Neuronal stem cell (in vitro differentiated cells): ENCODE results near the gene CAPNS1. TPM values are rescaled to one million over a fixed set of nuclear protein-coding genes. Genes with fewer than 3 reads are reported as not detected.

Experiments used
- DNase-seq: peaks from one replicate; pipeline ENCODE4 v3.0.0-alpha.2; 2013; ENCODE audit warnings: low spot score
- H2AFZ ChIP-seq: one replicate; pipeline ENCODE4 v1.6.1; 2013; ENCODE audit warnings: mild to moderate bottlenecking, low read length, inconsistent platforms
- H2AK5ac ChIP-seq: 2 replicates; pipeline ENCODE4 v1.6.1; 2013; ENCODE audit warnings: low read depth, mild to moderate bottlenecking, inconsistent platforms, low read length, moderate library complexity, mixed read lengths
- H2BK120ac ChIP-seq: 2 replicates; pipeline ENCODE4 v1.6.1; 2013; ENCODE audit warnings: low read depth, mild to moderate bottlenecking, inconsistent platforms, low read length, moderate library complexity, mixed read lengths
- H2BK12ac ChIP-seq: one replicate; pipeline ENCODE4 v1.6.1; 2013; ENCODE audit warnings: low read length, inconsistent platforms
- H2BK15ac ChIP-seq: 2 replicates; pipeline ENCODE4 v1.6.1; 2013; ENCODE audit warnings: mild to moderate bottlenecking, low read length, inconsistent platforms, mixed read lengths
- H2BK5ac ChIP-seq: one replicate; pipeline ENCODE4 v1.6.1; 2013; ENCODE audit warnings: inconsistent platforms, mild to moderate bottlenecking, low read length, moderate library complexity
- H3K14ac ChIP-seq: one replicate; pipeline ENCODE4 v1.6.1; 2013; ENCODE audit warnings: low read length, inconsistent platforms
- H3K18ac ChIP-seq: 2 replicates; pipeline ENCODE4 v1.6.1; 2013; ENCODE audit warnings: low read length, inconsistent platforms
- H3K23ac ChIP-seq: 2 replicates; pipeline ENCODE4 v1.6.1; 2013; ENCODE audit warnings: low read depth, mild to moderate bottlenecking, mixed read lengths, low read length, inconsistent platforms; ENCODE audit not compliant: poor library complexity
- H3K27ac ChIP-seq: replicated peaks from 3 replicates; pipeline ENCODE4 v1.5.1; 2013; ENCODE audit warnings: low read length, inconsistent platforms
- H3K27me3 ChIP-seq, 3 experiments: 2 replicates each; pipeline ENCODE4 v1.6.1; 2013; ENCODE audit warnings: low read length in 3 of 3, mild to moderate bottlenecking in 2 of 3, inconsistent platforms in 1 of 3, low read depth in 1 of 3, mixed read lengths in 1 of 3, moderate library complexity in 1 of 3; ENCODE audit not compliant: control insufficient read depth in 3 of 3, insufficient read depth in 3 of 3
- H3K36me3 ChIP-seq, 2 donors: replicated peaks in 1 of 2; 2 replicates each; pipeline ENCODE4 v1.6.1; 2013; ENCODE audit warnings: low read length in 2 of 2; ENCODE audit not compliant: control insufficient read depth in 2 of 2, insufficient read depth in 2 of 2
- H3K4ac ChIP-seq: 2 replicates; pipeline ENCODE4 v1.6.1; 2013; ENCODE audit warnings: inconsistent platforms, mild to moderate bottlenecking, low read length, moderate library complexity
- H3K4me1 ChIP-seq, 2 donors: 1 replicate in 1 of 2; 2 replicates in 1 of 2; pipeline ENCODE4 v1.6.1; 2013; ENCODE audit warnings: low read length in 2 of 2, low read depth in 1 of 2; ENCODE audit not compliant: control insufficient read depth in 2 of 2, insufficient read depth in 1 of 2
- H3K4me2 ChIP-seq: one replicate; pipeline ENCODE4 v1.6.1; 2013; ENCODE audit warnings: mild to moderate bottlenecking, low read length, inconsistent platforms; ENCODE audit not compliant: insufficient read depth, poor library complexity, severe bottlenecking
- H3K4me3 ChIP-seq, 2 donors: 2 replicates each; pipeline ENCODE4 v1.5.1; 2013; ENCODE audit warnings: low read length in 2 of 2, mild to moderate bottlenecking in 2 of 2, inconsistent platforms in 1 of 2, moderate library complexity in 1 of 2
- H3K79me1 ChIP-seq: one replicate; pipeline ENCODE4 v1.6.1; 2013; ENCODE audit warnings: low read depth, mild to moderate bottlenecking, inconsistent platforms, low read length, moderate library complexity
- H3K9ac ChIP-seq: one replicate; pipeline ENCODE4 v1.6.1; 2013; ENCODE audit warnings: mild to moderate bottlenecking, low read depth, low read length, inconsistent platforms; ENCODE audit not compliant: poor library complexity
- H3K9me3 ChIP-seq, 2 donors: replicated peaks in 1 of 2; 2 replicates each; pipeline versions ENCODE3 to v1.6.1; 2013; ENCODE audit warnings: low read length in 2 of 2, mild to moderate bottlenecking in 2 of 2, inconsistent platforms in 1 of 2, low read depth in 1 of 2, mixed read lengths in 1 of 2, moderate library complexity in 1 of 2; ENCODE audit not compliant: control insufficient read depth in 2 of 2, insufficient read depth in 1 of 2
- H4K8ac ChIP-seq: one replicate; pipeline ENCODE4 v1.6.1; 2013; ENCODE audit warnings: low read depth, mild to moderate bottlenecking, inconsistent platforms, low read length, moderate library complexity
- H4K91ac ChIP-seq: one replicate; pipeline ENCODE4 v1.6.1; 2013; ENCODE audit warnings: low read length, low read depth, mild to moderate bottlenecking, inconsistent platforms; ENCODE audit not compliant: poor library complexity
- WGBS, 2 donors: extraction: QIAGEN DNeasy Blood & Tissue Kit; methylation state at CpG; one replicate each; pipeline ENCODE4 v1.1.7; 2013; ENCODE audit warnings: missing lambda C conversion rate in 2 of 2, mixed read lengths in 1 of 2; ENCODE audit not compliant: insufficient read length in 2 of 2, insufficient replicate concordance in 1 of 2; ENCODE audit errors: extremely low coverage in 2 of 2; 5-methylcytosine and 5-hydroxymethylcytosine counted together
- polyA plus RNA-seq, 2 experiments: library from polyadenylated mRNA; stranded (reverse); fragments of 200-250 nt; gene quantifications; one replicate each; pipeline ENCODE4 v1.2.3, GENCODE V29; 2013

The CAPNS1 gene
- 305 TPM for polyA plus RNA-seq (2013, experiment 1 of 2)
- polyA plus RNA-seq (2013, experiment 2 of 2), result 308 TPM

DNA sequence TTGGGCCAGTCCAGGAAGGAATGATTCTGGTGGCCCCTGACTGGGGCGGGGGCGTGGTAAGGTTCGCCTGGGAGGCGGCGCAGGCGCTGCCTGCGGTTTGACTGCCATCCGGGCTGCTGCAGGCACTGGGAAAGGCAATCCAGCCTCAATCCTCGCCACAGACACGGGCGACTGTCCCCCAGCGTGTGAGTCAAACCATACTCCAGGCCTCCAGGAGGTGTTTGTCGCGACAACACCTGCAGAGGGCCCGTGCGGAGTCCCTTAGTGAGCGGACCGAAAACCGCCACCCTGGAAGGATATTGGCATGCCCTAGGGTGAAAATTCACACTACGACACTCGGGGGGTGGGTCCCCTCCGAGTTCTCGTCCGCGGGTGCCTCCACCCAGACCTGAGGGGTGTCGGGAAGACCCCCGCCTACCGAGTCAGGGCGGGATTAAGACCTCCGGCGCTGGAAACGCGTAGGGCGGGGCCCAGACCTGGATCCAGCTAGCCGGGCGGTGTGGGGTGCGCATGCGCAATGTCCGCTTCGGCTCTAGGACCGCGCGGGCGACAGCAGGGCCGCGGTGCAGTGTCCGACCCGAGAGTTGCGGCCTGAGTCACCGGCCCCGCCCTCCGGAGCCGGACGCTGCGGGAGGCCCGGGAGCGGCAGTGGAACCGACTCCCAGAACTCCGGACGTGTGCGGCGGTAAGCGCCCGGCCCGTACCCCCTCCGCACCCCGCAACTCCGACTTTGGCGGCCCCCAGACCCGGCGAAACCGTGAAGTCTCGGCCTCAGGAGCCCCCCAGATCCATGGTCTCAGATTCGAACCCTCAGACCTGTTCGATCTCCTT, at the start of gene CAPNS1:
Gene CAPNS1 (plus strand): TSS at position 594 of the 831 bp plus-strand sequence. CDS start 946 bp downstream, outside the sequence.
- no peaks in the 10 kb centered on the region for H3K27me3 ChIP-seq
- peak within 1 kb of the TSS; percentile 98 for H3K18ac ChIP-seq
- H4K8ac ChIP-seq, result no peak within 1 kb of the TSS
- H4K91ac ChIP-seq, result no peak within 1 kb of the TSS
- H3K27ac ChIP-seq, result peak within 1 kb of the TSS; percentile 81
- H3K4me2 ChIP-seq, result peak within 1 kb of the TSS; percentile 99
- peaks cover 15 to 29% of the 10 kb centered on the region in 2 donors for H3K36me3 ChIP-seq
- H3K4ac ChIP-seq, result peak within 1 kb of the TSS; percentile 19
- no CpG with 5 or more reads among the region's 75 CpGs for WGBS, 2 donors
- H3K79me1 ChIP-seq, result peaks cover 12% of the 10 kb centered on the region
- no peaks in the 10 kb centered on the region for H3K9me3 ChIP-seq
- peak within 1 kb of the TSS; percentile 28 for H2BK120ac ChIP-seq
- H3K14ac ChIP-seq, result peak within 1 kb of the TSS; percentile 95
- H2AK5ac ChIP-seq, result peak within 1 kb of the TSS; percentile 41
- peaks cover 2 to 10% of the 10 kb centered on the region in 2 donors for H3K4me1 ChIP-seq
- peak within 1 kb of the TSS; percentile 97 for H2AFZ ChIP-seq
- peak within 1 kb of the TSS; percentile 86 for H3K23ac ChIP-seq
- peak within 1 kb of the TSS; percentile 88 for H2BK15ac ChIP-seq
- peak within 1 kb of the TSS; percentile 81 to 93 for H3K4me3 ChIP-seq
- DNase-seq, result peak; percentile 97
- peak within 1 kb of the TSS; percentile 92 for H3K9ac ChIP-seq
- peak within 1 kb of the TSS; percentile 93 for H2BK5ac ChIP-seq
- H2BK12ac ChIP-seq, result peak within 1 kb of the TSS; percentile 81

GRCh38 chr19:36090910-36091695, 48.8 kb upstream of the CAPNS1 start:
- no peak overlapping the region for H3K27ac ChIP-seq
- no peaks in the 10 kb centered on the region for H3K4me1 ChIP-seq
- H2BK15ac ChIP-seq, result no peak overlapping the region
- no peak overlapping the region for H3K4me3 ChIP-seq
- H3K36me3 ChIP-seq, result peaks cover 54 to 94% of the 10 kb centered on the region in 2 donors
- no peak overlapping the region for H2BK5ac ChIP-seq
- H3K27me3 ChIP-seq, result no peaks in the 10 kb centered on the region
- no peak overlapping the region for H2AFZ ChIP-seq
- no peak overlapping the region for H2AK5ac ChIP-seq
- H3K79me1 ChIP-seq, result no peaks in the 10 kb centered on the region
- H2BK120ac ChIP-seq, result no peak overlapping the region
- no peak overlapping the region for H3K18ac ChIP-seq
- no peak overlapping the region for H3K23ac ChIP-seq
- no peak overlapping the region for H3K9ac ChIP-seq
- H3K4me2 ChIP-seq, result no peak overlapping the region
- no peak overlapping the region for H3K4ac ChIP-seq
- no CpG with 5 or more reads among the region's 13 CpGs for WGBS, 2 donors
- no peak overlapping the region for H4K91ac ChIP-seq
- no peak overlapping the region for H4K8ac ChIP-seq
- H3K9me3 ChIP-seq, result peaks cover 0 to 2% of the 10 kb centered on the region in 2 donors
- no peak for DNase-seq
- no peak overlapping the region for H2BK12ac ChIP-seq
- H3K14ac ChIP-seq, result no peak overlapping the region

DNA sequence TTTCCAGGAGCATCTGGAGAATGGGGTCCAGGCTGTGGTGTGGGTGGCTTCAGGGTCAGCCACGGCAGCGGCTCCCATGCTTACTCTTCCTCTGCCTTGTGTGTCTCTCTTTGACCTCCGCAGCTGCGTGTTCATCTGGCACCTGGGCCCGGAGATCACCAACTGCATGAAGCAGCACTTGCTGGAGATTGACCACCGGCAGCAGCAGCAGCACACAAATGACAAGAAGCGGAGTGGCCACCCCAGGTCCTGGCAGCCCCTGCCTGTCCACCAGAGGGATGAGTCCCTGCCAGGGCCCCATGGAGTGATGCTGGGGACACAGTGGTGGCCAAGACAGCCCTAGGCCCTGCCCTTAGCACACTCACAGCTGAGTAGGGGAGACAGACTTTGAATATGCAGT, 47.3 kb upstream of the CAPNS1 start:
- H3K4me3 ChIP-seq, result peak overlapping the region in 1 of 2 donors; percentile 26
- no peak overlapping the region for H3K4me2 ChIP-seq
- H3K79me1 ChIP-seq, result no peaks in the 10 kb centered on the region
- H3K18ac ChIP-seq, result peak overlapping the region; percentile 9
- no peak for DNase-seq
- WGBS, 2 donors, result no CpG with 5 or more reads among the region's 7 CpGs
- no peak overlapping the region for H3K4ac ChIP-seq
- H4K8ac ChIP-seq, result no peak overlapping the region
- H3K14ac ChIP-seq, result no peak overlapping the region
- H3K9ac ChIP-seq, result no peak overlapping the region
- H3K4me1 ChIP-seq, result peaks cover 0 to 8% of the 10 kb centered on the region in 2 donors
- H2BK5ac ChIP-seq, result no peak overlapping the region
- H2BK12ac ChIP-seq, result no peak overlapping the region
- H2BK15ac ChIP-seq, result no peak overlapping the region
- no peaks in the 10 kb centered on the region for H3K9me3 ChIP-seq
- H4K91ac ChIP-seq, result no peak overlapping the region
- peak overlapping the region; percentile 27 for H2BK120ac ChIP-seq
- no peaks in the 10 kb centered on the region for H3K27me3 ChIP-seq
- peaks cover 50 to 94% of the 10 kb centered on the region in 2 donors for H3K36me3 ChIP-seq
- no peak overlapping the region for H2AFZ ChIP-seq
- no peak overlapping the region for H3K27ac ChIP-seq
- no peak overlapping the region for H2AK5ac ChIP-seq
- no peak overlapping the region for H3K23ac ChIP-seq
